T-helper 17 cell (primary cell): Measurements from ENCODE around the gene KPNA1. TPM values are rescaled to one million over a fixed set of nuclear protein-coding genes. Genes with fewer than 3 reads are reported as not detected.
"Not testable (repeated sequence)": the region's sequence is repeated elsewhere in the genome, so short reads cannot be mapped to it uniquely, and the experiment has no call there.

Source experiments
- ATAC-seq: fragments of 150-1000 bp; cut with Tn5 transposase; 2 replicates; pipeline ENCODE4 v1.10.0; 2021; ENCODE audit warnings: mild to moderate bottlenecking, moderate library complexity
- DNase-seq, 3 donors: peaks; one replicate each; pipeline versions ENCODE4 v3.0.0 to v3.0.0-alpha.2; 2020 to 2021
- H3K9me3 ChIP-seq: one replicate; pipeline ENCODE4 v1.7.0; 2013; ENCODE audit warnings: low read length, mild to moderate bottlenecking; ENCODE audit not compliant: control insufficient read depth, poor library complexity, severe bottlenecking
- H3K27ac Mint-ChIP-seq: one replicate; pipeline ENCODE4 v1.8.0; 2022; ENCODE audit warnings: mild to moderate bottlenecking, moderate library complexity, mixed read lengths
- H3K27me3 Mint-ChIP-seq: one replicate; pipeline ENCODE4 v1.8.0; 2022; ENCODE audit warnings: mixed read lengths
- H3K36me3 Mint-ChIP-seq: one replicate; pipeline ENCODE4 v1.8.0; 2022; ENCODE audit warnings: low read depth, mixed read lengths
- H3K4me1 Mint-ChIP-seq: one replicate; pipeline ENCODE4 v1.8.0; 2022; ENCODE audit warnings: mild to moderate bottlenecking, mixed read lengths
- H3K4me3 Mint-ChIP-seq: one replicate; pipeline ENCODE4 v1.8.0; 2022; ENCODE audit warnings: mild to moderate bottlenecking, moderate library complexity, mixed read lengths
- total RNA-seq, 4 donors: library from RNA in 2 of 4; stranded (reverse) in 2 of 4; gene quantifications; one replicate each; pipeline ENCODE4 v1.2.3 and lab custom pipeline; 2022 to 2026

KPNA1 gene
- total RNA-seq, 2 donors from 2014 or later: 50.5 to 55.6 TPM

DNA sequence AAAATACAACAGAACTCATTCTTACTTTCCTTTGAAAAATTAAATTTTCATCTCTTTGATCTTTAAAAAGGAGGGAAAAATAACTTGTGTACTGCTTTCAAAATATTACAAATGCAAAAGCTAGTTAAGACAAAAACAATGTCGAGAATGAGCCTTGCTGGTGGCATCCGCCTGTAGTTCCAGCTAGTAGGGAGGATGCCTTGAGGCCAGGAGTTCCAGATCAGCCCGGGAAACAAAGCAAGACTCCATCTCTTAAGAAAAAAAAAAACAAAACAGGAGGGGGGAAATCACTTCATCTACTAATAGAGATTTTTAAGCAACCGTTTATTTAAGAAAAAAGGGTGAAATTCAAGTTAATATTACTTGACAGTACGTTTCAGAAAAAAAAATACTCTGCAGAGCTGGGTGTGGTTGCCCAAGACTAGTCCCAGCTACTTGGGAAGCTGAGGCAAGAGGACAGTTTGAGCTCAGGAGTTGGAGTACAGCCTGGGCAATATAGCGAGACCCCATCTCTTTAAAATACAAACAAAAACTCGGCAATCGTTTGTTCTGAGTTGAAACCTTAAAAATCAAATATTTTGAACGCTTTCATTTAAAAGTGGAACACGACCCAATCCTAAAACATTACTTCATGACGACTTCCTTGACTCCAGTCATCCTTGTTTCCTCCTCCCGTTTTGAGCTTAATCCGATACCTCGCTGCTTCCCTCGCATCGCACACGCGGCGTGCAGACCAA, 1.2 kb downstream of the KPNA1 start:
- no peaks in the 10 kb centered on the region for H3K9me3 ChIP-seq
- Mint-ChIP-seq H3K4me3 (peak overlapping the region; percentile 95), H3K36me3 (peaks cover 2% of the 10 kb centered on the region), H3K27me3 (no peaks in the 10 kb centered on the region), H3K27ac (peak overlapping the region; percentile 94), H3K4me1 (peaks cover 39% of the 10 kb centered on the region)
- DNase-seq (no peak), ATAC-seq (no peak)

GRCh38 chr3:122512284-122512683, 2.5 kb downstream of the KPNA1 start:
- Mint-ChIP-seq H3K4me1 (peaks cover 45% of the 10 kb centered on the region), H3K4me3 (peak overlapping the region; percentile 21)

DNA sequence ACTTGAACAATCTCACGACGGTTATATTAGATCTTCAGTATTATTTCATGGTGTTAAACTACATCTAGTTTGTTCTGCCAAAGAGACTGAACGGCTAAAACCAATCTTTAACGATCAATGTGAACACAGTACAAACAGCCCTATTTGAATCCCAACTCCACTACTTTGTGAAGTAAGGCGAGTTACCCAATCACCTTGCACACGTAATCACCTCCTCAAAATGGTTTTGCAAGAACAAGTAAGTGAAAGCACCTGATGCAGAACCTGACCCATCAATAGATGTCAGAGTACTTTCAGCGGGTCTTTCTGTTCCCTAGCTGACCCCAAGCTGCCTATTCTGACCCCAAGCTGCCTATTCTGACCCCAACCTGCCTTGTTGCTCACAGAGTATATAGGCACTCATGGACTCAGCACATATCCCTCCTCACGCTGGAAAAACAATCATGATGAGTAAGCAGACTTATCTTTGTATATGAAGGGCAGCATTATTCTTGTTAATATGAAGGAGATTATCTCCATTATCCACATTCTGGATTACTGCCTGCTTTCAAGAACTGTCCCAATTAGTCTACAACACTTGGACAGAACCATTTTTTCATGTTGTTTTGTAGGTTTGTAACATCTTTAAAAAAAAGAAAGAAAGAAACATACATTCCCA, 3.7 kb downstream of the KPNA1 start:
- H3K27me3 Mint-ChIP-seq: no peaks in the 10 kb centered on the region
- H3K4me3 Mint-ChIP-seq: no peak overlapping the region
- peak overlapping the region; percentile 51 for H3K27ac Mint-ChIP-seq
- peaks cover 2% of the 10 kb centered on the region for H3K36me3 Mint-ChIP-seq
- ATAC-seq (no peak), DNase-seq (no peak)
- no peaks in the 10 kb centered on the region for H3K9me3 ChIP-seq
- H3K4me1 Mint-ChIP-seq: peaks cover 49% of the 10 kb centered on the region

More at GRCh38 chr3:122512284-122512683, 2.5 kb downstream of the KPNA1 start:
- DNase-seq: no peak
- Mint-ChIP-seq H3K36me3 (peaks cover 2% of the 10 kb centered on the region), H3K27me3 (no peaks in the 10 kb centered on the region), H3K27ac (peak overlapping the region; percentile 51)
- no peak for ATAC-seq
- H3K9me3 ChIP-seq: no peaks in the 10 kb centered on the region

GRCh38 chr3:122508944-122509343, 5.8 kb downstream of the KPNA1 start:
- not testable (repeated sequence) for H3K9me3 ChIP-seq, H3K27ac Mint-ChIP-seq, H3K4me3 Mint-ChIP-seq, H3K27me3 Mint-ChIP-seq, DNase-seq, H3K36me3 Mint-ChIP-seq, ATAC-seq
- peaks cover 47% of the 10 kb centered on the region for H3K4me1 Mint-ChIP-seq

GRCh38 chr3:122508135-122508914, 6.4 kb downstream of the KPNA1 start:
- Mint-ChIP-seq H3K4me3 (no peak overlapping the region), H3K36me3 (peaks cover 4% of the 10 kb centered on the region), H3K27me3 (no peaks in the 10 kb centered on the region), H3K4me1 (peaks cover 43% of the 10 kb centered on the region), H3K27ac (no peak overlapping the region)
- H3K9me3 ChIP-seq: no peaks in the 10 kb centered on the region
- DNase-seq: no peak
- ATAC-seq: peak; percentile 40

DNA sequence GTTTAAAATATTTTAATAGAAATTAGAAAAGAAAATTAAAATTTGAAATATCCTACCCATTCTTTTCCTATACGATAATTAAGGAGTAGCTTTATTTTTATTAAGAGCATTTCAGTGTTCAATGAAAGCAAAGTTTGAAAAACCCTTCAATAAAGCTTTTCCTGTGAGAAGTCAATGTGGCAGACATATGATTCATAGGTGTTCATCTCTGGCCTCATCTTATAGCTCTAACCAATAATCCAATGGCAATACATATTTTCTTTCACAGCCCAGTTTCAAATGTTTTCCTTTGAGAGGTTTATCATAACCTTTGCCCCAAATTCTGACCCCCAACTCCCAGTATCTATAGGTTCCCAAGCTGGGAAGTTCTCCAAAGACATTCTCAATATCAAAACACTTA, 8.3 kb downstream of the KPNA1 start:
- no peak overlapping the region for H3K27ac Mint-ChIP-seq
- no peak for DNase-seq
- no peaks in the 10 kb centered on the region for H3K27me3 Mint-ChIP-seq
- H3K4me1 Mint-ChIP-seq: peaks cover 46% of the 10 kb centered on the region
- peaks cover 4% of the 10 kb centered on the region for H3K36me3 Mint-ChIP-seq
- H3K9me3 ChIP-seq: no peaks in the 10 kb centered on the region
- no peak overlapping the region for H3K4me3 Mint-ChIP-seq
- ATAC-seq: no peak

DNA sequence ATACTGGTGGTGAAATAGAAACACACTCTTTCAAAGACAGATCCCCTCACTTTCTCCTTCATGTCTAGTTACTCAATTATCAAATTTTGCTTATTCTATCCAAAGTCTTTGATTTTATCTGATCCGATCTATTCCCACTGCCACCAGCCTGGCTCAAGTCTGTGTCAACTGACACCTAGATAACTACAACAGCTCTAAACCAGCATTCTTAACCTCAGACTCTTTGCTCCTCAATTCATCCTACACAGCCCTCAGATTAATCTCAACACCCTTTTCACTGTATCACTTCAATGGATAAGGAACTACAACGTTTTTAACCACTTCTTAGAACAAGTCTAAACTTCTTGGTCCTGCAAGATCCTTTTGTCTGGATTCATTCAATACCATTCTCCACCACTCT, 9.1 kb downstream of the KPNA1 start:
- no peak overlapping the region for H3K4me3 Mint-ChIP-seq
- H3K27ac Mint-ChIP-seq: no peak overlapping the region
- DNase-seq (no peak), ATAC-seq (no peak)
- peaks cover 44% of the 10 kb centered on the region for H3K4me1 Mint-ChIP-seq
- no peaks in the 10 kb centered on the region for H3K27me3 Mint-ChIP-seq
- peaks cover 4% of the 10 kb centered on the region for H3K36me3 Mint-ChIP-seq
- H3K9me3 ChIP-seq: no peaks in the 10 kb centered on the region

GRCh38 chr3:122502941-122503340, 11.8 kb downstream of the KPNA1 start:
- DNase-seq: no peak
- H3K27ac Mint-ChIP-seq: no peak overlapping the region
- peaks cover 41% of the 10 kb centered on the region for H3K4me1 Mint-ChIP-seq

DNA sequence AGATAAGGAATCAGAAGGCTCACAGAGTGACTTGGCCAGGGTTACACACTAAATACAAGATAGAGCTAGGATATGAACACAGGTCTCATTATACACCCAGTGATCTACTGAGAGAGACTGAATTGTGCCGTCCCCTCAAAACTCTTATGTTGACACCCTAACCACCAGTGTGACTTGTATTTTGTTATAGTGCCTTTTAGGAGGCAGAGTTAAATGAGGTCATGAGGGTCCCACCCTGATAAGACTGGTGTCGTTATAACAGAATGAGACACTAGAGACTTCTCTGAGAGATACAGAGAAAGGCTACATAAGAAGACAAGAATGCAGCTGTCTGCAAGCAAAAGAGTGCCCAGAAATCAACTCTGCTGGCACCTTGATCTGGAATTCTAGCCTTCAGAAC, 12.6 kb downstream of the KPNA1 start:
- Mint-ChIP-seq H3K4me1 (peaks cover 46% of the 10 kb centered on the region), H3K27ac (no peak overlapping the region), H3K27me3 (no peaks in the 10 kb centered on the region), H3K36me3 (peaks cover 2% of the 10 kb centered on the region), H3K4me3 (no peak overlapping the region)
- H3K9me3 ChIP-seq: no peaks in the 10 kb centered on the region
- ATAC-seq: no peak
- DNase-seq: no peak

More at GRCh38 chr3:122502941-122503340, 11.8 kb downstream of the KPNA1 start:
- Mint-ChIP-seq H3K36me3 (peaks cover 2% of the 10 kb centered on the region), H3K4me3 (no peak overlapping the region), H3K27me3 (no peaks in the 10 kb centered on the region)
- H3K9me3 ChIP-seq: no peaks in the 10 kb centered on the region
- ATAC-seq: no peak

DNA sequence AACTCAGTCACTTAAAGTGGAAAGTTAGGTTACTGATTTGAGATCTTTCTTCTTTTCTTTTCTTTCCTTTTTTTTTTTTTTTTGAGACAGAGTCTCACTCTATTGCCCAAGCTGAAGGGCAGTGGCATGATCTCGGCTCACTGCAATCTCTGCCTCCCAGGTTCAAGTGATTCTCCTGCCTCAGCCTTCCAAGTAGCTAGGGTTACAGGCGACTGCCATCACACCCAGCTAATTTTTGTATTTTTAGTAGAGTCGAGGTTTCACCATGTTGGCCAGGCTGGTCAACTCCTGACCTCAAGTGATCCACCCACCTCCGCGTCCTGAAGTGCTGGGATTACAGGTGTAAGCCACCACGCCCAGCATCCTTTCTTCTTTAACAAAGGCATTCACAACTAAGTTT, 13.8 kb downstream of the KPNA1 start:
- Mint-ChIP-seq H3K27ac (peak overlapping the region; percentile 67), H3K4me3 (peak overlapping the region; percentile 47), H3K4me1 (peaks cover 45% of the 10 kb centered on the region)
- not testable (repeated sequence) for H3K27me3 Mint-ChIP-seq, DNase-seq, H3K36me3 Mint-ChIP-seq, H3K9me3 ChIP-seq, ATAC-seq

DNA sequence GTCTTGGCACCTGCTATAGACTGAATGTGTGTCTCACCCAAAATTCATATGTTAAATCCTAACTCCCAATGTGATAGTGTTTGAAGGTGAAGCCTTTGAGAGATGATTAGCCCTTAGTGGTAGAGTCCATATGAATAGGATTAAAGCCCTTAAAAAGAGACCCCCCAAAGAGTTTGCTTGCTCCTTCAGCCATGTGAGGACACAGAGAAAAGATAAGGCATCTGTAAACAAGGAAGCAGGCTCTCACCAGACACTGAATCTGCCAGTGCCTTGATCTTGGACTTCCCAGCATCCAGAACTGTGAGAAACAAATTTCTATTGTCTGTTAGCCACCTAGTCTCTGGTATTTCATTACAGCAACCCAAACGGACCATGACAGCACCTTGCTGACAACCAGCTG, 16.6 kb downstream of the KPNA1 start:
- Mint-ChIP-seq H3K27ac (peak overlapping the region; percentile 57), H3K4me3 (no peak overlapping the region)

DNA sequence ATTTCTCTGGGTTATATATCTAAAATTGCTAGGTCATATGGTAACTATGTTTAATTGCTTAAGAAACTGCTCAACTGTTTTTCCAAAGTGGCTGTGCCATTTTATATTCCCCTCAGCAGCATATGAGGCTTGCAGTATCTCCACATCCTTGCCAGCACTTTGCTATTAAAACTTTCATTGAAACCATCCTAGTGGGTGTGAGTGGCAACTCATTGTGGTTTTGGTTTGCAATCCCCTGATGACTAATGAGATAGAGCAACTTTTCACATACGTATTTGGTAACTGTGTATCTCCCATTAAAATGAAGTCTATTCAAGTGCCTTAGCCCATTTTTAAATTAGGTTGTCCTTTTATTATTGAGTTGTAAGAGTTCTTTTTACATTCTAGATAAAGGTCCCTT, 17.3 kb downstream of the KPNA1 start:
- Mint-ChIP-seq H3K4me3 (no peak overlapping the region), H3K4me1 (peaks cover 40% of the 10 kb centered on the region), H3K36me3 (peaks cover 4% of the 10 kb centered on the region), H3K27ac (peak overlapping the region; percentile 57), H3K27me3 (no peaks in the 10 kb centered on the region)
- H3K9me3 ChIP-seq: no peaks in the 10 kb centered on the region
- ATAC-seq (peak; percentile 88), DNase-seq (no peak)

More for the DNA sequence above, 16.6 kb downstream of the KPNA1 start:
- Mint-ChIP-seq H3K4me1 (peaks cover 42% of the 10 kb centered on the region), H3K36me3 (peaks cover 3% of the 10 kb centered on the region), H3K27me3 (no peaks in the 10 kb centered on the region)
- no peaks in the 10 kb centered on the region for H3K9me3 ChIP-seq
- DNase-seq: no peak
- ATAC-seq: no peak

DNA sequence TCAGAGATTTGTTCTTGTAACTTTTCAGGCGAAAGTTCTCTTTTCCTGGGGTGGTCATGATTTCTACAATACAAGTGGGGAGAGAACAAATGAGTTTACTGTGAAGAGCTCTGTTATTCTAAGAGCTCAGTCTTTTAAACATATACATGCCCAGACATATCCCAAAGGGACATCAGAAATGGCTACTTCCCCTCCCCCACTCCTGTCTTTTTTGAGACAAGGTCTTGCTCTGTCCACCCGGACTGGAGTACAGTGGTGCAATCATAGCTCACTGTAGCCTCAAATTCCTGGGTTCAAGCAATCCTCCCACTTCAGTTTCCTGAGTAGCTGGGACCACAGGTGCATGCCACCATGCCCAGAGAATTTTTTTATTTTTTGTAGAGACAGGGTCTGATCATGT, 18.2 kb downstream of the KPNA1 start:
- no peak overlapping the region for H3K4me3 Mint-ChIP-seq

More for the DNA sequence above, 18.2 kb downstream of the KPNA1 start:
- no peaks in the 10 kb centered on the region for H3K27me3 Mint-ChIP-seq
- H3K9me3 ChIP-seq: no peaks in the 10 kb centered on the region
- DNase-seq (no peak), ATAC-seq (no peak)
- peaks cover 33% of the 10 kb centered on the region for H3K4me1 Mint-ChIP-seq
- H3K27ac Mint-ChIP-seq: peak overlapping the region; percentile 53
- H3K36me3 Mint-ChIP-seq: peaks cover 4% of the 10 kb centered on the region
